Inferior parietal cortex (tissue), 1 donor: Measurements from ENCODE around the gene FBXL14.
A peak's percentile ranks its signal among the peaks of the same experiment; 100 is the strongest.

Source experiments
- DNase-seq: peaks from one replicate; pipeline ENCODE4 v3.0.0-alpha.2; 2016; ENCODE audit errors: extremely low spot score

FBXL14 gene

GRCh38 chr12:1594006-1594260, 448 bp downstream of the FBXL14 start:
- DNase-seq = no peak

GRCh38 chr12:1593174-1594005, 991 bp downstream of the FBXL14 start:
- DNase-seq = no peak

- no peak for DNase-seq
Observed at GRCh38 chr12:1592444-1593173, 1.8 kb downstream of the FBXL14 start.

GRCh38 chr12:1591543-1591942, 2.8 kb downstream of the FBXL14 start:
- no peak for DNase-seq

- DNase-seq = no peak
Observed at GRCh38 chr12:1591034-1591433, 3.3 kb downstream of the FBXL14 start.

- peak; percentile 73 for DNase-seq
Observed at GRCh38 chr12:1590221-1590979, 4.0 kb downstream of the FBXL14 start.

- no peak for DNase-seq
Observed at GRCh38 chr12:1588575-1588947, 5.8 kb downstream of the FBXL14 start.

GRCh38 chr12:1587927-1588574, 6.3 kb downstream of the FBXL14 start:
- DNase-seq = peak; percentile 53

- no peak for DNase-seq
Observed at GRCh38 chr12:1584326-1584725, 10.1 kb downstream of the FBXL14 start.

GRCh38 chr12:1583421-1584078, 10.8 kb downstream of the FBXL14 start:
- DNase-seq = peak; percentile 89

- no peak for DNase-seq
Observed at GRCh38 chr12:1582709-1583050, 11.7 kb downstream of the FBXL14 start.

GRCh38 chr12:1581973-1582708, 12.2 kb downstream of the FBXL14 start:
- DNase-seq = no peak

- no peak for DNase-seq
Observed at GRCh38 chr12:1580526-1580925, 13.9 kb downstream of the FBXL14 start.

GRCh38 chr12:1579651-1580435, 14.5 kb downstream of the FBXL14 start:
- DNase-seq = no peak

GRCh38 chr12:1576410-1577241, 17.8 kb downstream of the FBXL14 start:
- no peak for DNase-seq

- DNase-seq = no peak
Observed at GRCh38 chr12:1575408-1576401, 18.7 kb downstream of the FBXL14 start.

- no peak for DNase-seq
Observed at GRCh38 chr12:1574865-1575259, 19.5 kb downstream of the FBXL14 start.
